Activated CD8-positive, alpha-beta T cell treated with anti-CD3 and anti-CD28 coated beads for 36 hours (primary cell): ENCODE results near the gene FURIN. TPM values are rescaled to one million over a fixed set of nuclear protein-coding genes. Genes with fewer than 3 reads are reported as not detected.

Source experiments
- ATAC-seq: fragments of 200-7000 bp; cut with Tn5 transposase; one replicate; pipeline ENCODE4 v1.10.0; 2021; ENCODE audit warnings: mild to moderate bottlenecking, moderate library complexity
- CTCF ChIA-PET: fragments of 350-600 bp; sonication (Branson Sonifier 250); formaldehyde crosslinking; loops from one replicate; lab custom pipeline; 2021; ENCODE audit warnings: antibody characterized with exemption; lab: Charles Lee
- POLR2A ChIA-PET: fragments of 350-600 bp; sonication (Branson Sonifier 250); formaldehyde crosslinking; loops from one replicate; lab custom pipeline; 2021; ENCODE audit warnings: antibody characterized with exemption; lab: Charles Lee
- DNase-seq: peaks from one replicate; pipeline ENCODE4 v3.0.0-alpha.2; 2020
- H3K27ac Mint-ChIP-seq: one replicate; pipeline ENCODE4 v1.8.0; 2021; ENCODE audit warnings: mild to moderate bottlenecking, mixed read lengths
- H3K27me3 Mint-ChIP-seq: one replicate; pipeline ENCODE4 v1.8.0; 2021; ENCODE audit warnings: mixed read lengths
- H3K36me3 Mint-ChIP-seq: one replicate; pipeline ENCODE4 v1.8.0; 2021; ENCODE audit warnings: low read depth, mixed read lengths
- H3K4me1 Mint-ChIP-seq: one replicate; pipeline ENCODE4 v1.8.0; 2021; ENCODE audit warnings: low read depth, mixed read lengths
- H3K4me3 Mint-ChIP-seq: one replicate; pipeline ENCODE4 v1.8.0; 2021; ENCODE audit warnings: mild to moderate bottlenecking, moderate library complexity, mixed read lengths
- H3K9me3 Mint-ChIP-seq: one replicate; pipeline ENCODE4 v1.8.0; 2021; ENCODE audit warnings: mixed read lengths
- CTCF ChIP-seq: fragments of 200-600 bp; IDR thresholded peaks from one replicate; pipeline ENCODE4 v1.8.0; 2022; ENCODE audit warnings: antibody characterized with exemption, mild to moderate bottlenecking
- intact Hi-C: fragments of 100-400 bp; cut with micrococcal nuclease; formaldehyde crosslinking; loops from one replicate; pipeline ENCODE4 v1.10.0; 2022
- total RNA-seq, 2 experiments: library from RNA; stranded (reverse); gene quantifications; one replicate each; pipeline ENCODE4 v1.2.3, GENCODE V29; 2021

The FURIN gene
- total RNA-seq, 2 experiments from 2014 or later, result 111 to 117 TPM

DNA sequence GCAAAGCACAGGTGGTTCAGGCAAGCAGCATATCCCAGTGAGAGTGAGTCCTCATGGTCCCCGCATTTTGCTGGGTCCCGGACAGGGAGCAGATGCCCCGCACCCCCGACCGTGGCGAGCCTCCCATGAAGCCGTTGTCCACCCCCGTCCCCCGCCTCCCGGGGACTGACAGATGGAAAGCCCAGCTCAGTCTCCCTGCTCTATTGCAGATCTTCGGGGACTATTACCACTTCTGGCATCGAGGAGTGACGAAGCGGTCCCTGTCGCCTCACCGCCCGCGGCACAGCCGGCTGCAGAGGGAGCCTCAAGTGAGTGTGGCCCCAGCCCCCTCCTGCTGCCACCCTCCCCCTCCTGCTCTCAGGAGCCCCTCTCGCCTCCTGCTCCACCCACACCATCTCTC is 7.7 kb downstream of the FURIN start:
- Mint-ChIP-seq H3K9me3 (no peaks in the 10 kb centered on the region), H3K4me1 (peaks cover 26% of the 10 kb centered on the region), H3K27ac (peak overlapping the region; percentile 57), H3K36me3 (peaks cover 53% of the 10 kb centered on the region), H3K27me3 (no peaks in the 10 kb centered on the region), H3K4me3 (no peak overlapping the region)
- CTCF ChIA-PET, result interaction anchor here (0.7 to 1.0 kb wide), 2 partner anchors 10 to 228 kb away, joined by 3 read pairs; no protein-coding TSS in a partner anchor
- POLR2A ChIA-PET, result interaction anchor here (0.6 kb wide), 1 partner anchor 67 kb away, joined by 3 read pairs; no protein-coding TSS in a partner anchor
- no peak for TF ChIP-seq CTCF
- no peak for DNase-seq
- intact Hi-C loops, result no loop called here
- no peak for ATAC-seq

- Mint-ChIP-seq H3K36me3 (peaks cover 54% of the 10 kb centered on the region), H3K4me3 (no peak overlapping the region), H3K27ac (peak overlapping the region; percentile 57), H3K27me3 (no peaks in the 10 kb centered on the region), H3K4me1 (peaks cover 26% of the 10 kb centered on the region), H3K9me3 (no peaks in the 10 kb centered on the region)
- POLR2A ChIA-PET, result no interaction called here
- DNase-seq, result no peak
- no peak for TF ChIP-seq CTCF
- no peak for ATAC-seq
- CTCF ChIA-PET, result interaction anchor here (0.7 kb wide), 1 partner anchor 9 kb away, joined by 3 read pairs; no protein-coding TSS in a partner anchor
- intact Hi-C loops, result no loop called here
Observed at GRCh38 chr15:90876512-90877170, 8.3 kb downstream of the FURIN start.

DNA sequence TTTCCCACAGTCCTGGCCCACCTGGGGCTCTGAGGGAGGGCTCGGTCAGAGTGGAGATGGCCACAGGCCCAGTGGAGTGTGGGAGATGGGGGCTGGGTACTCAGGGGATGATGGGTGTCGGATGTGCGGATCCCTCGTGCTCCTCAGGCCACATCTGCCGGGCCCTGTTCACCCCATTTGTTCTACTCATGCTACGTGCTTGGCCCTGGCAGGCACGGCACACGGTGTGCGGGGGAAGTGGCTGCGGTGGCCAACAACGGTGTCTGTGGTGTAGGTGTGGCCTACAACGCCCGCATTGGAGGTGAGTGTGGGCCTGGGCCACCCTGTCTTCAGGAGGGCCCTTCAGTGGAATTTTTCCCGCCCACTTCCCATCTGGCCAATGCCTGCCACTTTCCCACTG is 8.9 kb downstream of the FURIN start:
- no peak for TF ChIP-seq CTCF
- intact Hi-C loops, result no loop called here
- Mint-ChIP-seq H3K27me3 (no peaks in the 10 kb centered on the region), H3K4me1 (peaks cover 25% of the 10 kb centered on the region), H3K27ac (no peak overlapping the region), H3K9me3 (no peaks in the 10 kb centered on the region), H3K4me3 (no peak overlapping the region), H3K36me3 (peaks cover 52% of the 10 kb centered on the region)
- DNase-seq (no peak), ATAC-seq (no peak)
- ChIA-PET POLR2A (no interaction called here), CTCF (interaction anchor here (0.9 kb wide), 1 partner anchor 9 kb away, joined by 3 read pairs; no protein-coding TSS in a partner anchor)

DNA sequence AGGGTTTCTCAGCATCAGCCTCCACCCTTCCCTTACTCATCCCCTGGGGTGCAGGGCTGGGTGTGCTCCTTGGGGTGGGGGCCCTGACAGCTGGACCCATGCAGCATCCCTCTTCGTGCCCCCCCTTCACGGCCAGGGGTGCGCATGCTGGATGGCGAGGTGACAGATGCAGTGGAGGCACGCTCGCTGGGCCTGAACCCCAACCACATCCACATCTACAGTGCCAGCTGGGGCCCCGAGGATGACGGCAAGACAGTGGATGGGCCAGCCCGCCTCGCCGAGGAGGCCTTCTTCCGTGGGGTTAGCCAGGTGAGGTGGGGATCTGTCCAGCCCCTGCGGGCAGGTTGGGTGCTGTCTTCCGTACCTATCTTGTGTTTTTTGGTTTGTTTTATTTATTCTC is 9.6 kb downstream of the FURIN start:
- H3K36me3 Mint-ChIP-seq, result peaks cover 47% of the 10 kb centered on the region
- CTCF ChIA-PET, result interaction anchor here (0.9 kb wide), 1 partner anchor 8 kb away, joined by 3 read pairs; no protein-coding TSS in a partner anchor
- no peaks in the 10 kb centered on the region for H3K9me3 Mint-ChIP-seq
- H3K27ac Mint-ChIP-seq, result no peak overlapping the region
- H3K4me1 Mint-ChIP-seq, result peaks cover 18% of the 10 kb centered on the region
- POLR2A ChIA-PET, result no interaction called here
- TF ChIP-seq CTCF, result no peak
- ATAC-seq (no peak), DNase-seq (no peak)
- intact Hi-C loops, result no loop called here
- no peaks in the 10 kb centered on the region for H3K27me3 Mint-ChIP-seq
- H3K4me3 Mint-ChIP-seq, result no peak overlapping the region

- ChIA-PET POLR2A (no interaction called here), CTCF (no interaction called here)
- intact Hi-C loops, result no loop called here
- Mint-ChIP-seq H3K4me1 (peaks cover 11% of the 10 kb centered on the region), H3K9me3 (no peaks in the 10 kb centered on the region), H3K4me3 (no peak overlapping the region), H3K36me3 (peaks cover 43% of the 10 kb centered on the region), H3K27me3 (no peaks in the 10 kb centered on the region), H3K27ac (no peak overlapping the region)
- peak; percentile 2 for DNase-seq
- no peak for TF ChIP-seq CTCF
- ATAC-seq, result no peak
Observed at GRCh38 chr15:90878660-90879059, 10.3 kb downstream of the FURIN start.
